ENCODE measurements around the gene EPHA5. TPM values are rescaled to one million over a fixed set of nuclear protein-coding genes. Genes with fewer than 3 reads are reported as not detected.

The EPHA5 gene
- total RNA-seq, 2 experiments from 2014 or later, result not detected

DNA sequence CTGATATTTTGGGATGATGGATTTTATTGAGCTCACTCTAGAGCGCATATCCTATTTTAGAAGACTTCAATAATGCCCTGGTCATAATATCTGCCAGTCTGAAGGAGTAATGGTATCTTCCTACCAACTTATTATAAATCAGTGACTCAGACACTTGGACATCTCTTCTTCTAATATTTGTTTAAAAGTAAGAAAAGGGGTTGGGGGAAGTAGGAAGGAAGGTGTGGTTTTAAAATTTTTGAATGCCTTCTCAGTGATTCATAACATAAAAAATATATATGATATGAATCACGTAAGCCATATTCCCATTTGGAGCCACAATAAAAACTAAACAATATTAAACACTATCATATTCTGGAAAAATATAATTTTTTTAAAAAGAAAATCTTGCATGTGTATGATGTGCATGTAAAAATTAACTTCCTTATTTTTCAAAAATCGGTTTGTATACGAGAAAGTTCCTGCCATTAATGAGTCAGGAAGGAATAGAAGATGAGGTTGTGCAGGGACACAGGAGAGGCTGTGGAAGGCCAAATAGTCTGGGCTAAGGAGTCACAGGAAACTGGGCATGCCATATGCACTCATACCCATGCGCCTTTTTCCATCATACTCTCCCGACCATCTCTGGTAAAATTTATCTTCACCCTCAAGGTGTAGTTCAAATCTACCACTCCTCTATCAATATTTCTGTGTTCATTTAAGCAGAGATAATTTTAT, 286.5 kb downstream of the EPHA5 start:
- H3K4me1 Mint-ChIP-seq (ENCODE audit: low read depth), result no peaks in the 10 kb centered on the region
- DNase-seq, result no peak
- CTCF ChIA-PET, result no interaction called here
- H3K9me3 Mint-ChIP-seq, result peaks cover 2% of the 10 kb centered on the region
- intact Hi-C loops (cut with micrococcal nuclease), result no loop called here
- no peak overlapping the region for H3K27ac Mint-ChIP-seq
- no peak overlapping the region for H3K4me3 Mint-ChIP-seq
- no peaks in the 10 kb centered on the region for H3K27me3 Mint-ChIP-seq (ENCODE audit: low read depth)
- no peaks in the 10 kb centered on the region for H3K36me3 Mint-ChIP-seq (ENCODE audit: low read depth)

DNA sequence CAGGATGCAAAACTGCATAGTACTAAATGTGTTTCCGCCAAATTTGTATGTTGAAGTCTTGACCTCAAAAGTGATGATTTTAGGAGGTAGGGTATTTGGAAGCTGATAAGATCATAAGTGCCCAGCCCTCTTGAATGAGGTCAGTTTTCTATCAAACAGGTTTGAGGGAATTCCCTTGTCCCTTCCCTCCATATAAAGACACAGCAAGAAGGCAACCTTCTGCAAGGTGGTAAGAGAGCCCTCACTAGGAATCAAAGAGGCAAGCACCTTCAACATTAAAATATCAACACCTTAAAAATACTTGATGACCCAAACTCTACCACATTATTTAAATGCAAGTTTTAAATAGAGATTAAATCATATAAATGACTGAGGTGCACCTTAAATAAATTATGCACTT, 288.6 kb downstream of the EPHA5 start:
- no peaks in the 10 kb centered on the region for H3K4me1 Mint-ChIP-seq (ENCODE audit: low read depth)

DNA sequence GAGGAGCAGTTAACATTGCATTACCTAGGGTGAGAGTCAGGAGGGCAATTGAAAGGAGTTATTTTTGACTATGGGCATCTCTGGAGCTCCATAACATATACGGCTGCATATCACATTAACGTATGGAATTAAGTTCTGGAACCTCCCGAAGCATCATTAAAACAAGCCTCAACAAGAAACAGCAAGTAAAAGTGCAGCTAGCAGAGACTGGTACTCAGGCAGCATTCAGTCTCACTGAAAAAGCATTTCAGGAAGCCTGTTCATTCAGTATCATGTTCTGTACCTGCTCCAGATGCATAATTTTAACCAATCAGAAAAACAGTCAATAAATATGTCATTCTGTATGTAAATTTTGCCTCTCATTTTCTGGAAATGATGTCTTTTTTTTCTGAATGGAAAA, 299.6 kb downstream of the EPHA5 start:
- Mint-ChIP-seq H3K27me3 (ENCODE audit: low read depth) (no peaks in the 10 kb centered on the region), H3K4me3 (no peak overlapping the region), H3K27ac (no peak overlapping the region), H3K4me1 (ENCODE audit: low read depth) (no peaks in the 10 kb centered on the region), H3K36me3 (ENCODE audit: low read depth) (no peaks in the 10 kb centered on the region), H3K9me3 (peaks cover 1% of the 10 kb centered on the region)
- DNase-seq, result no peak
- intact Hi-C loops (cut with micrococcal nuclease), result no loop called here
- CTCF ChIA-PET, result no interaction called here

More for the DNA sequence above, 288.6 kb downstream of the EPHA5 start:
- Mint-ChIP-seq H3K36me3 (ENCODE audit: low read depth) (no peaks in the 10 kb centered on the region), H3K27ac (no peak overlapping the region), H3K27me3 (ENCODE audit: low read depth) (no peaks in the 10 kb centered on the region), H3K9me3 (no peaks in the 10 kb centered on the region), H3K4me3 (no peak overlapping the region)
- intact Hi-C loops (cut with micrococcal nuclease), result no loop called here
- DNase-seq, result no peak
- CTCF ChIA-PET, result no interaction called here

DNA sequence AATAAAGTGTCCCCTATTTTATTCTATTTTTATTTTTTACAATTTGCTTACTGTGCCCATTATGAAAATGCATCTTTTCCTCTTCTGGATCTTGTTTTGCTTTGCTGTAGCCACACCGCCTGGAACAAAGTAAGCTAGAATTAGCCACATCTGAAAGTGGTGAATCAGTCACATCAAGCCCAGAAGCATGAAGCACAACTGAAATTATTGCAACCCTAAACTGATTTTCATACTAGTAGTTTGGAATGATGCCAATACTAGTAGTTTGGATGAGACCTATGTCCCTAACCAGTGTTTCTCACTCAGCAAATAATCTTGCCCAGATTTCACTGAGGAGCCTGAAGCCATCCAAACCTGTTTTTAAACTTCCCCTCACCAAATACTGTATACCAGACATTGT, 303.0 kb downstream of the EPHA5 start:
- H3K27me3 Mint-ChIP-seq (ENCODE audit: low read depth), result no peaks in the 10 kb centered on the region
- no peak for DNase-seq
- intact Hi-C loops (cut with micrococcal nuclease), result no loop called here
- no peaks in the 10 kb centered on the region for H3K36me3 Mint-ChIP-seq (ENCODE audit: low read depth)
- no peaks in the 10 kb centered on the region for H3K4me1 Mint-ChIP-seq (ENCODE audit: low read depth)
- H3K9me3 Mint-ChIP-seq, result peaks cover 3% of the 10 kb centered on the region
- no peak overlapping the region for H3K4me3 Mint-ChIP-seq
- no peak overlapping the region for H3K27ac Mint-ChIP-seq
- CTCF ChIA-PET, result no interaction called here

DNA sequence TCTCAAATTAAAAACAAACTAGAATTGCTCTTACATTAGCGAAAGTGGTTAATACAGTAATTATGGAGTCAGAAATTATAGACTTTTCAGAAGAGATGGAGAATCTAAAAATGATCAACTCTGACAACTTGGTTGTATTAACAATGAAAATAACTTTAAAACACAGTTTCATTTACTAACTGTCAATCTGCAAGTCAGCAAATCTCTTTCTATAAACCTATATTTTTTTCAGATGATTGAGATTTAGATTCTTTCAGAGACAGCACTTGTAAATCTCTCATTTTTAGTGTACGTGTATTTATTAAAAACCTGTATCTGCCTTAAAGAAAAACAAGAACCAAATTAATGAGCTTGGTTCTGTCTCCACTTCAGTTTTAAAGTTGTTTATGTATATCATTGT, 311.4 kb downstream of the EPHA5 start:
- intact Hi-C loops (cut with micrococcal nuclease), result no loop called here
- Mint-ChIP-seq H3K27ac (no peak overlapping the region), H3K9me3 (no peaks in the 10 kb centered on the region), H3K4me1 (ENCODE audit: low read depth) (no peaks in the 10 kb centered on the region), H3K27me3 (ENCODE audit: low read depth) (no peaks in the 10 kb centered on the region), H3K4me3 (no peak overlapping the region), H3K36me3 (ENCODE audit: low read depth) (no peaks in the 10 kb centered on the region)
- DNase-seq, result no peak
- CTCF ChIA-PET, result interaction anchor here (0.6 kb wide), 1 partner anchor 669 kb away, joined by 3 read pairs; no protein-coding TSS in a partner anchor

DNA sequence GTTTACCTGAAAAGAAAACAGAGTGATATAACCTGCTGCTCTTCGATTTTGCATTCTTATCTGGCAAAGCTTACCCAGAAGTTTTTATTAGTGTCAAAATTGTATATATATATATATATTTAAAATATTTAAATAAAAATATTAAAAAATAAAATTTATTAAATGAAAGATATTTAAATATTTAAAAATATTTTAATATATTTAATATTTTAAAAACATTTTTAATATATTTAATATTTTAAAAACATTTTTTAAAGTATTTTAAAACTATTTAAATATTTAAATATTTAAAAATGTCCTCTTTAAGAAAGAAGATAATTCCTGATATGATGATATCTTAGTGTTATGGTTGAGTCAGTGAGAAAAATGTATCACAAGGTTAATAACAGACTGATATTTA, 317.2 kb downstream of the EPHA5 start:
- no peak for DNase-seq
- Mint-ChIP-seq H3K4me1 (ENCODE audit: low read depth) (no peaks in the 10 kb centered on the region), H3K36me3 (ENCODE audit: low read depth) (no peaks in the 10 kb centered on the region), H3K4me3 (no peak overlapping the region), H3K27me3 (ENCODE audit: low read depth) (no peaks in the 10 kb centered on the region), H3K27ac (no peak overlapping the region), H3K9me3 (peaks cover 5% of the 10 kb centered on the region)
- intact Hi-C loops (cut with micrococcal nuclease), result no loop called here
- CTCF ChIA-PET, result interaction anchor here (0.5 kb wide), 1 partner anchor 233 kb away, joined by 3 read pairs; no protein-coding TSS in a partner anchor

DNA sequence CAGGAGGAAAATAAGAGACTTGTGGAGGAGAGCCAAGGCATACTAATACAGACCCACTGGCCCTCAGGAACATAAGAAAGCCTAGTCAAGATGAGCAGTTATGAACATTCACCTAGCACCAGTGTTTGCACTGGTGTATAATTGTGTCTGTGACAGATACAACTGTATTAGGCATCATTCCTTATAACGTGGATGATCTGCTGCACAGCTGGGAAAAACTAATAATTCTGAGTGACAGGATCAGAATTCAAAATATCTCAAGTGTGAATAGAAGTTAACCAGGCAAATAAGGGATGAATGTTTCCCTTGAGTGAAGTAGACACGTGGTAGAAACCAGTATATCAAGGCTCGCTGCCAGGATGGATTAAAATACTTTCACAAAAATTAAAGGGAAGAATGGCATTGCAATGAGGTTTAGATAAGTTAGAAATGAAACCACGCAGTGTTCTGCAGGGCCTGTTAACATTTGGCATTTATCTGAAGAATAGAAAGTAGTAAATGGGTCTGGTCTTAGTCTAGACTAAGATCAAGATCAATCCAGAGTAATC, 325.9 kb downstream of the EPHA5 start:
- H3K4me1 Mint-ChIP-seq (ENCODE audit: low read depth), result no peaks in the 10 kb centered on the region
- no peak for DNase-seq
- H3K9me3 Mint-ChIP-seq, result peaks cover 1% of the 10 kb centered on the region
- intact Hi-C loops (cut with micrococcal nuclease), result no loop called here
- no peak overlapping the region for H3K4me3 Mint-ChIP-seq
- H3K36me3 Mint-ChIP-seq (ENCODE audit: low read depth), result no peaks in the 10 kb centered on the region
- H3K27ac Mint-ChIP-seq, result no peak overlapping the region
- CTCF ChIA-PET, result no interaction called here
- no peaks in the 10 kb centered on the region for H3K27me3 Mint-ChIP-seq (ENCODE audit: low read depth)

DNA sequence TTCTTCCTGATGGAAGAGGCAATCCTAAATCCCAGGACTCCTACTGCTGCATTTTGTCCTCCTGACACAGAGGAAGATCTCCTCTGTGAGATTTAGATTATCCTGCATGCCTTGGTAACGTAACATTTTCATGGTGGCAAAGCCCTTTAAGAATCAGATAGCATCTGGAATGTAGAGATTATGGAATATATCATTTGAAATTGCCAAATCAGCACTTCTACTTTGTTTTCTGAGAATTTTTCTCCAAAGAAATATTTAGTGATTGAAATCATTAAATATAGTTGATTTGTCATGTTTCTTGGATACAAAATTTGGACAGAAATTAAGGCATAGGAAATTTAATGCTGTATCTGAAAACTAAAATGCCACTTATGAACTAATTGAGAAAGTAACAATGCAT, 326.9 kb downstream of the EPHA5 start:
- intact Hi-C loops (cut with micrococcal nuclease), result no loop called here
- no peaks in the 10 kb centered on the region for H3K36me3 Mint-ChIP-seq (ENCODE audit: low read depth)
- CTCF ChIA-PET, result no interaction called here
- no peaks in the 10 kb centered on the region for H3K9me3 Mint-ChIP-seq
- DNase-seq, result no peak
- H3K27me3 Mint-ChIP-seq (ENCODE audit: low read depth), result no peaks in the 10 kb centered on the region
- no peaks in the 10 kb centered on the region for H3K4me1 Mint-ChIP-seq (ENCODE audit: low read depth)
- H3K27ac Mint-ChIP-seq, result no peak overlapping the region
- no peak overlapping the region for H3K4me3 Mint-ChIP-seq

DNA sequence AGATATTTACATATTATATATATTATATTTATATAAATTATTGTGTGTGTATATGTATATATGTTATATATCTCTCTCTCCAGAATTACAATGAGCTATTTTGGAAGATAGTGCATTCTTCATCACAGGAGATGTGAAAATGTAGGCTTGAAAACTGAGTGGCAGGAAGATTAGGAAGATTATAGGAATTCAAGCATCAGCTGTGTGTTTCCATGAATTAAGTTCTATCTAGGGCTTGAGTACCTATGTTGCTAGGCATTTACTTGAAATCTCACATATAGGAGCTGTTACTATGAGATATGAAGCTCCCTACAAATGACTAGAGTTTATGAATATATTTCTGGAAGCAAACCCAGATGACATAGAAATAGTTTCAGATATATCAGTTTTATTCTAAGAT, 328.7 kb downstream of the EPHA5 start:
- H3K36me3 Mint-ChIP-seq (ENCODE audit: low read depth), result no peaks in the 10 kb centered on the region
- intact Hi-C loops (cut with micrococcal nuclease), result no loop called here
- no peaks in the 10 kb centered on the region for H3K4me1 Mint-ChIP-seq (ENCODE audit: low read depth)
- no peaks in the 10 kb centered on the region for H3K27me3 Mint-ChIP-seq (ENCODE audit: low read depth)
- H3K27ac Mint-ChIP-seq, result no peak overlapping the region
- no peak overlapping the region for H3K4me3 Mint-ChIP-seq
- CTCF ChIA-PET, result no interaction called here
- no peaks in the 10 kb centered on the region for H3K9me3 Mint-ChIP-seq
- DNase-seq, result no peak

DNA sequence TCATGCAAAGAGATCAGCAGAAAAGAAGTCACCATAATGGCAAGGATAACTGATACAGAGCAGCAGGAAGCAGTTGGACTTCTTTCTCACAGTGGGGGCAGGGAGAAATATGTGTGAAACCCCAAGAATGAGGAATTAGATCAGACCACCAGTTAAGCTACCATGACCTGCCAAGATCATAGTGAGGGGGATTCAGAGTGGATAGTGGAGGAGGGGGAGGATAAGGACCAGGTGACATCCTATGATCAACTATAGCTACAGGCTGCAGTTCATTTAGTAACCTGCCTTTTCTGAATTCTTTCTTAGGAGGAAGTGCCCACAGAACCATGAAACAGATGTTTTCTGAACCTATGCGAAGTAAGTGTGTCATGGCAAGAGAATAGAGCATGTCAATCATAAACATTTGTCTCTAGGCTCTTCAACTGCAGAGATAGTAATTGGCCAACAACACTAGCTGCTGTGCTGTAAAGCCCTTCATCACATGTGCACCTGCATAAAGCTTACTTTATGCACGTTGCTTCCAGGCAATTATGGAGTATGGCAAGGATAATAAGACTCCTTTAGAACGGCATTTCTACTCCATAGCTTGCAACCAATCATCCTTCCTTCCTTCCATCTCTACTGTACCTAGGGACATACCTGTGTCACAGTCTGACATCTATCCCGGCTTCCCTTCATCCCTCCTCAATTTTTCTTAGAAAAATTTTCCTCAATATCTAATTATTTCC, 329.7 kb downstream of the EPHA5 start:
- Mint-ChIP-seq H3K4me1 (ENCODE audit: low read depth) (no peaks in the 10 kb centered on the region), H3K27ac (no peak overlapping the region), H3K9me3 (no peaks in the 10 kb centered on the region), H3K4me3 (no peak overlapping the region), H3K36me3 (ENCODE audit: low read depth) (no peaks in the 10 kb centered on the region), H3K27me3 (ENCODE audit: low read depth) (no peaks in the 10 kb centered on the region)
- intact Hi-C loops (cut with micrococcal nuclease), result no loop called here
- no peak for DNase-seq
- CTCF ChIA-PET, result no interaction called here

DNA sequence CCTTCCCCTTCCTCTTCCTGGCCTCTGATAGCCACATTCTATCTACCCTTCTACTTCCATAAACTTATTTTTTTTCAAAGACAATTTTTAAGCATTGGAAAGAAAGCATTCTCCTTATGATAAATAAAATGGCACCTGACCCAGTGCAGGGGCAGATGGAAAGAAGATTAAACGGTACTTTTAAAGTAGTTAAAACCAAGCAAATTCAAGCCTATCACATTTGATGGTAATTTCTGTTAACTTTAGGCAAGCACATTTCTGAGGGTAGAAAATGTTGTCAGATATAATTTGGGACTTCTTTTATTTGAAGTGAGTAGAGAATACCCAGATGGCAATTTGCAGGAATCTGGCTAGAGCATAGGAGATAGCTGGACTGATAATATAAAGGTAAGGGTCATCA, 332.9 kb downstream of the EPHA5 start:
- H3K9me3 Mint-ChIP-seq, result no peaks in the 10 kb centered on the region
- H3K4me1 Mint-ChIP-seq (ENCODE audit: low read depth), result no peaks in the 10 kb centered on the region
- no peak overlapping the region for H3K27ac Mint-ChIP-seq
- no peaks in the 10 kb centered on the region for H3K36me3 Mint-ChIP-seq (ENCODE audit: low read depth)
- intact Hi-C loops (cut with micrococcal nuclease), result no loop called here
- no peak for DNase-seq
- H3K27me3 Mint-ChIP-seq (ENCODE audit: low read depth), result no peaks in the 10 kb centered on the region
- CTCF ChIA-PET, result no interaction called here
- no peak overlapping the region for H3K4me3 Mint-ChIP-seq

DNA sequence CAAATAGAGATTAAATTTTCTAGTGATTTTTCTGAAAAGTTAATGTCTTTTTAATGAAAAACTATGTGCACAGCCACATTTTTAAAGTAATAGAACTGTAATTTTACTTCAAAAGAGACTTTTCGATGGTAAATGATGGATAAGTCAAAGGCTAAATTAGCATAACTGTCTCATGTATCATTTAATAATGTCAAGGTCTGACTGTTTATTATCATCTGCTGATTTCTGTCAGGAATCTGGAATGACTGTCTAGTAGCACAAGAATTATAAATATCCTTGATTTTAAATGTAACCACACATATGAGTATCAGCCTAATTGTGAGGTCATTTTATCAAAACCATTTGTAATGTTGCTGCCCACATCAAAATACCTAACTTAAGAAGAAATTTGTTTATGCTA, 333.8 kb downstream of the EPHA5 start:
- CTCF ChIA-PET, result no interaction called here
- DNase-seq, result no peak
- no peak overlapping the region for H3K4me3 Mint-ChIP-seq
- H3K27me3 Mint-ChIP-seq (ENCODE audit: low read depth), result no peaks in the 10 kb centered on the region
- H3K4me1 Mint-ChIP-seq (ENCODE audit: low read depth), result no peaks in the 10 kb centered on the region
- H3K9me3 Mint-ChIP-seq, result no peaks in the 10 kb centered on the region
- H3K36me3 Mint-ChIP-seq (ENCODE audit: low read depth), result no peaks in the 10 kb centered on the region
- intact Hi-C loops (cut with micrococcal nuclease), result no loop called here
- H3K27ac Mint-ChIP-seq, result no peak overlapping the region

DNA sequence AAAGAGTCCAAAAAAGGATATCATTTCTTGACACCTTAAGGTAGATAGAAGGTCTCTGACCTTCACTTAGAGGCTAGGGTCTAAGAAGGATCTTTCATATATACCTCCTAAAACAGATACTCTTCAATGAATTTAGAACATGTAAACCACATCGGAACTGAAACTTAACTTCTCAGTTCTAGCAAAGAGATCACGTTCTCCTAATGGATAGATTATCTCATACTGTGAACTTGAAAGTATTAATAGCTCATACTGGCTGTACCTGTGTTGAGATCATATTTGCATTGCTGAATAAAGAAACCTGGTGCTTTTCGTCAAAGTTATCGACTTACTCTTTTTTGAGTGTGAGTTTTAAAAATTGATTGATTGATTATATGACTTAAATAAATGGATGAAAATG, 353.8 kb downstream of the EPHA5 start:
- intact Hi-C loops (cut with micrococcal nuclease), result no loop called here
- Mint-ChIP-seq H3K4me1 (ENCODE audit: low read depth) (no peaks in the 10 kb centered on the region), H3K4me3 (no peak overlapping the region), H3K27ac (no peak overlapping the region), H3K9me3 (no peaks in the 10 kb centered on the region), H3K36me3 (ENCODE audit: low read depth) (no peaks in the 10 kb centered on the region), H3K27me3 (ENCODE audit: low read depth) (no peaks in the 10 kb centered on the region)
- DNase-seq, result no peak
- CTCF ChIA-PET, result no interaction called here
